AG10803 (cell line): Measurements from ENCODE around the gene CFAP57.

Experiments used
- DNase-seq: peaks from one replicate; pipeline ENCODE4 v3.0.0; 2010; ENCODE audit warnings: low read depth
- H3K4me3 ChIP-seq: 2 replicates; pipeline ENCODE4 v1.5.1; 2011; ENCODE audit warnings: mild to moderate bottlenecking, low read length, control low read depth
- TF ChIP-seq, protein P1 (sequence below): conservative IDR thresholded peaks from 2 replicates; pipeline ENCODE4 v1.5.1; 2011; ENCODE audit warnings: mild to moderate bottlenecking, low read length, control low read depth, inconsistent platforms

Gene CFAP57

DNA sequence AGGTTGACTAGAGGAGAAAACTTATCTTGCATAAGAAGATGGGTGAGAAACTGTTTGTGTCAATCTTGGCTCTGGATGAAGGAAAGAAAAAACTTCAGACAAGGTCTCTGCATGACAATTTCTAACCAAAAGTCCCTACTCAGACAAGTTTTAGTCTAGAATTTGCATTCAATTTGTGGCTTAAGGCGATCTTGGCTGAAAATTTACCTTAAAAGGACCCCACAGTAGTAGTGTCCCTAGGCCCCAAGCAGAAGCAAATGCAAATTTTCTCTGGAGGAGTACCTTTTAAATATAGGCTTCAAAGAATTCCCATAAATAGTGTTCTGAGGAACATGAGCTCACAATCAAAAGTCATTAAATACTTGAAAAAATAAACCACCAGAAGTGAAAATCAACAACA, 80.1 kb downstream of the CFAP57 start:
- TF ChIP-seq, protein P1, sequence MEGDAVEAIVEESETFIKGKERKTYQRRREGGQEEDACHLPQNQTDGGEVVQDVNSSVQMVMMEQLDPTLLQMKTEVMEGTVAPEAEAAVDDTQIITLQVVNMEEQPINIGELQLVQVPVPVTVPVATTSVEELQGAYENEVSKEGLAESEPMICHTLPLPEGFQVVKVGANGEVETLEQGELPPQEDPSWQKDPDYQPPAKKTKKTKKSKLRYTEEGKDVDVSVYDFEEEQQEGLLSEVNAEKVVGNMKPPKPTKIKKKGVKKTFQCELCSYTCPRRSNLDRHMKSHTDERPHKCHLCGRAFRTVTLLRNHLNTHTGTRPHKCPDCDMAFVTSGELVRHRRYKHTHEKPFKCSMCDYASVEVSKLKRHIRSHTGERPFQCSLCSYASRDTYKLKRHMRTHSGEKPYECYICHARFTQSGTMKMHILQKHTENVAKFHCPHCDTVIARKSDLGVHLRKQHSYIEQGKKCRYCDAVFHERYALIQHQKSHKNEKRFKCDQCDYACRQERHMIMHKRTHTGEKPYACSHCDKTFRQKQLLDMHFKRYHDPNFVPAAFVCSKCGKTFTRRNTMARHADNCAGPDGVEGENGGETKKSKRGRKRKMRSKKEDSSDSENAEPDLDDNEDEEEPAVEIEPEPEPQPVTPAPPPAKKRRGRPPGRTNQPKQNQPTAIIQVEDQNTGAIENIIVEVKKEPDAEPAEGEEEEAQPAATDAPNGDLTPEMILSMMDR = no peak
- DNase-seq = no peak
- no peak overlapping the region for H3K4me3 ChIP-seq

DNA sequence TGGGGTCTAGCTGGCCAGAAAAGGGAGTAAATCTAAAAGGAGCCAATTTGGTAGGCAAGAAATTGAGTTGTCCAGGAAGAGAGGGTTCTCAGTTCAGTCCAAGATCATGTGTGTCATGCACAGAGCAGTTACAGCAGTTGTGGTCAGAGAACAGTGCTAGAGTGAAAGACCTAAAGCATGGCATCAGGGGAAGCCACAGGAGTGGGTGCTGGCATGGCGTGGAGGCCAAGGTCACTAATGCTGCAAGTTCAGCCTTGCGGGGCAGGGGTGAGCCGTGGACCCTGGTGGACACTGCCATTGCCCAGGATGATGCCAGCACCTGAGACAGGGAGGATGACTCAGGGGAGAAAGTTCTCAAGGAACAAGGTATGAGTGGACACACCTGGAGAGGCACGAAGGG, 81.0 kb downstream of the CFAP57 start:
- DNase-seq = no peak
- no peak overlapping the region for H3K4me3 ChIP-seq
- TF ChIP-seq, protein P1 = no peak

DNA sequence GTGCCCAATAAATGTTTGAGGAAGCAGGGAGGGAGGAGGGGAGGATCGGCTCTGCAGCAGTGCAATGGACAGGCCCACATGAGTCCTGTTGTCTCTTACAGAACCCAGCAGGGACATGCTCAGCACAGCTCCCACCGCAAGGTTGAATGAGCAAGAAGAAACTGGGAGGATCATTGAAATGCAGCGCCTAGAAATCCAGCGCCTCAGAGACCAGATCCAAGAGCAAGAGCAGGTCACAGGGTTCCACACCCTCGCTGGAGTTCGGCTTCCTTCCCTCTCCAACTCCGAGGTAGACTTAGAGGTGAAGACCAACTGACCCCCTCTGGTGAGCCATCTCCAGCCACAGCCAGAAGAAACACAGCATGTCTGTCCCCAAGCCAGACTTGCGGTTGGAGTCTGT, 81.7 kb downstream of the CFAP57 start:
- TF ChIP-seq, protein P1 = no peak
- no peak for DNase-seq
- no peak overlapping the region for H3K4me3 ChIP-seq

DNA sequence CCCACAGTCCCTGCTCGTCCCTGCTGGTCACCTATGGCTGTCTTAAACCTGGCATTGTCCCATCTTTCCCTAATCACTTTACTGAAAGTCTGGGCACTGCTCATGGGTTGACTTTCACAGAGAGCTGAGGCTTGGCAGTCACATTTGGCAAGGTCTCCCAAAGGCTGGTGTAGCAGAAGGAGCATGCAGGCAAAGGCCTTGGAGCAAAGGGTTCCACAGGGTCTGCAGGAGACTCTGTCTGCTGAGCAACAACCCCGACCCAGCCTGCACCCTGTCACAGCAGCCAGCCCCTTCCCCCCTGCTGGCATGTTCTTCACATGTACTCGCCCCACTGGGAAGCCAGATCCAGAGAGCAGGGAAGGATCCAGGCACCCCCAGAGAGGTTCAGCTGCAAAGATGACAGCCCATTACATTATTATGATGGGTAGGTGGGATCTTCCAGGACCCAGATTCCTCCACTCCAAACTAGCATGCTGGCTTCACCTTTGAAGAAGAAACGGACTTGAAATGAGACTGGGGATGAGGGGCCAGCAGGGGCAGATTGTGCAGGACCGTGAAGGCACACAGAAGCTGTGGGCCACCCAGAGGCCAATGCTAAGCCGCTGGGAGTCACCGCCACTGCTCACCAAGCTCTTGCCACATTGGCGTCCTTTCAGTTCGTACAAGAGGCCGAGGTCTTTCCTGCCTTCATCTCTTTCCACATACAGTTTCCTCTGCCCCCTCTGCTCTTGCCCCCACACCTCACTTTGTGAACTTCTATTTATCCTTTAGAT, 83.5 kb downstream of the CFAP57 start:
- no peak for DNase-seq
- TF ChIP-seq, protein P1 = no peak
- H3K4me3 ChIP-seq = no peak overlapping the region

DNA sequence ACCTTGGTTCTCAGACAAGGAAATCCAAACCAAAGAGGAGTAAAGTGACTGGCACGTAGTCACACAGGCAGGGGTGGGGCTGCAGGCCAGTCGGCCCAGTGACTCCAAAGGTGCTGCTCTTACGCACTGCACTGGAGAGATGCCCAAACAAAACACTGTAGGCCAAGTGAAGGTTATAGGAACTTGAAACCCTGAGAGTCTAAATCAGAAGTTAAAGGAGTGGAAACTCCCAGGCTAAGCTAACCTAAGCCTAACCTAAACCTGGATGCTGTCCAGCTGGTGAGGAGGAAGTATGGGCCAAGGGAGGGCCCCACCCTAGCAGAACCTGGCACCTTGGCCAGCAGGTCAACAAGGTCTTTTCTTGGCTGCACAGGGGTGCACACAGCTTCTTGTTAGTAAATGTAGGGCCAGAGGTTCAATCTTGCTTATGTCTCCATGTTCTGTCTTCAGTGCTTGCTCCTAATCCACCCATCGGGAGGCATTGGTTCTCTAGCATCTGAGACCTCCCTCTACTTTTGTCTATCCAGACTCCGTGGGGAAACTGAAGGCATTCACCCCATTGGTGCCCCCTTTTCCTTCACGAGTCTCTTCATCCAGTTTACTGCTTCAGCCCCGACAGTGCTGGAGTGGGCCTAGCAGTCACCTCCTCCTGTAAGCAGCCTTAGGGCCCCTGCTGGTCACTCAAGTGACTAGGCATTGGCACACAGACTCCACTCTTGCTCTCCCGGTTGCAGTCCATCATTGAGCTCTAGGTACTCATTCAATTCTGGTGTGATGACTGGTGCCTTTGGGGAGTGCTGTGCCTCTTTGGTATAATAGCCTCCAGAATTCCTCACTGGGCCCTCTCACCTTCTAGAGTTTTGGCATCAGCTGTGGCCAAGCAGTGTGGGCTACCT, 84.8 kb downstream of the CFAP57 start:
- no peak for DNase-seq
- TF ChIP-seq, protein P1 = no peak
- H3K4me3 ChIP-seq = no peak overlapping the region

DNA sequence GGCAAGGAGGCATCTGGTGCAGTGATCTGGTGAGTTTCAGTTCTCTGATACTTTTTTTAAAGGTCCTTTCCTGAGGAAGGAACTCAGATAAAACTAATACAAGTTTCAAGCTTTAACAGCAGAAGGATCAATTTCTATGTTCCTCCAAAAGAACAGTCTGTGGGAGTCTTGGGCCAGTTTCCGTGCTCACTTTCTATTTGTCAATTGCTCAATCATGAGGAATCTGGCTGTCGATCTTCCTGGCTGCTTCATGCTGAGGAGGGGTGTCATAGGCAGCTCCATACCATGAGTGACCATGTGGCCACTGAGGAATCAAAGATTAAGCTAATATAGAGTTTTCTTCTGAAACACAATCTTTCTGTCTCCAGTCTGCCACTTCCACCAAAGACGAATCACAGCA, 86.2 kb downstream of the CFAP57 start:
- H3K4me3 ChIP-seq = no peak overlapping the region
- no peak for DNase-seq

More for the DNA sequence above, 86.2 kb downstream of the CFAP57 start:
- TF ChIP-seq, protein P1 = no peak
